ENCODE results near the gene UQCC2. TPM values are rescaled to one million over a fixed set of nuclear protein-coding genes. Genes with fewer than 3 reads are reported as not detected.

The UQCC2 gene
- total RNA-seq, 4 donors from 2014 or later: 9.9 to 15.9 (median 13.5) TPM

- TF ChIP-seq CTCF (IDR thresholded peaks at IDR 0.05; ENCODE audit: low read depth): no peak
Observed at GRCh38 chr6:33664506-33665057, 46.9 kb downstream of the UQCC2 start.

GRCh38 chr6:33663727-33664449, 47.6 kb downstream of the UQCC2 start:
- TF ChIP-seq CTCF (IDR thresholded peaks at IDR 0.05; ENCODE audit: low read depth): no peak

- TF ChIP-seq CTCF (IDR thresholded peaks at IDR 0.05; ENCODE audit: low read depth): no peak
Observed at GRCh38 chr6:33663028-33663427, 48.5 kb downstream of the UQCC2 start.

- no peak for TF ChIP-seq CTCF (IDR thresholded peaks at IDR 0.05; ENCODE audit: low read depth)
Observed at GRCh38 chr6:33662318-33662717, 49.2 kb downstream of the UQCC2 start.

GRCh38 chr6:33661106-33661838, 50.2 kb downstream of the UQCC2 start:
- TF ChIP-seq CTCF (IDR thresholded peaks at IDR 0.05; ENCODE audit: low read depth): no peak

- TF ChIP-seq CTCF (IDR thresholded peaks at IDR 0.05; ENCODE audit: low read depth): no peak
Observed at GRCh38 chr6:33659986-33660385, 51.5 kb downstream of the UQCC2 start.

- TF ChIP-seq CTCF (IDR thresholded peaks at IDR 0.05; ENCODE audit: low read depth): no peak
Observed at GRCh38 chr6:33658982-33659689, 52.4 kb downstream of the UQCC2 start.

All from subcutaneous adipose tissue (tissue), 4 donors.